NCI-H1694 treated with DMSO at 0.1 percent for 48 hours (cell line): ENCODE data around the gene CCDC171.
"Not testable (repeated sequence)": the region's sequence is repeated elsewhere in the genome, so short reads cannot be mapped to it uniquely, and the experiment has no call there.

Experiments
- DNase-seq: peaks from one replicate; lab custom pipeline; 2025; lab: John Stamatoyannopoulos, UW

The CCDC171 gene

GRCh38 chr9:15552636-15553527, at the start of gene CCDC171:
Gene CCDC171 (plus strand): TSS chr9:15553043. CDS start chr9:15564089, 11,046 bp downstream.
- DNase-seq: peak; percentile 86

- DNase-seq: no peak
These were observed 46.9 kb upstream of the CCDC171 start for GRCh38 chr9:15505921-15506320.

- DNase-seq: peak; percentile 6
These were observed 42.7 kb upstream of the CCDC171 start for GRCh38 chr9:15509931-15510788.

- DNase-seq: peak; percentile 71
These were observed 41.9 kb upstream of the CCDC171 start, which contains the start of gene PSIP1 for GRCh38 chr9:15510789-15511575. Gene PSIP1 (minus strand): TSS chr9:15510970. CDS start chr9:15510188, 782 bp downstream.

GRCh38 chr9:15512204-15512603, 40.6 kb upstream of the CCDC171 start:
- no peak for DNase-seq

- no peak for DNase-seq
These were observed 40.0 kb upstream of the CCDC171 start for GRCh38 chr9:15512889-15513288.

GRCh38 chr9:15513335-15513734, 39.5 kb upstream of the CCDC171 start:
- no peak for DNase-seq

- DNase-seq: no peak
These were observed 33.0 kb upstream of the CCDC171 start for GRCh38 chr9:15519831-15520230.

GRCh38 chr9:15521254-15521653, 31.6 kb upstream of the CCDC171 start:
- no peak for DNase-seq

- no peak for DNase-seq
These were observed 30.6 kb upstream of the CCDC171 start for GRCh38 chr9:15522130-15522755.

GRCh38 chr9:15524845-15525455, 27.9 kb upstream of the CCDC171 start:
- DNase-seq: no peak

GRCh38 chr9:15525958-15526357, 26.9 kb upstream of the CCDC171 start:
- no peak for DNase-seq

GRCh38 chr9:15527035-15527434, 25.8 kb upstream of the CCDC171 start:
- not testable (repeated sequence) for DNase-seq

GRCh38 chr9:15529566-15530324, 23.1 kb upstream of the CCDC171 start:
- DNase-seq: no peak

GRCh38 chr9:15531380-15531779, 21.5 kb upstream of the CCDC171 start:
- no peak for DNase-seq

GRCh38 chr9:15541872-15542271, 11.0 kb upstream of the CCDC171 start:
- DNase-seq: no peak

- no peak for DNase-seq
These were observed 10.2 kb upstream of the CCDC171 start for GRCh38 chr9:15542624-15543023.

GRCh38 chr9:15543047-15543813, 9.6 kb upstream of the CCDC171 start:
- DNase-seq: no peak

GRCh38 chr9:15549611-15550010, 3.2 kb upstream of the CCDC171 start:
- DNase-seq: no peak

- no peak for DNase-seq
These were observed 670 bp downstream of the CCDC171 start for GRCh38 chr9:15553528-15553898.
